MM.1S (cell line): ENCODE data around the gene OR9Q2.

Experiments
- DNase-seq: peaks from one replicate; pipeline ENCODE4 v3.0.0-alpha.2; 2015
- H2AFZ ChIP-seq: fragments of 300-600 bp; sonication (generic); 2 replicates; pipeline ENCODE4 v1.6.0; 2016; ENCODE audit warnings: antibody characterized with exemption, low read length
- H3F3A ChIP-seq: fragments of 300-600 bp; sonication (generic); 2 replicates; pipeline ENCODE4 v1.6.1; 2016; ENCODE audit warnings: mild to moderate bottlenecking, antibody characterized with exemption, low read length, moderate library complexity, mixed read lengths; ENCODE audit not compliant: insufficient read depth
- H3K27ac ChIP-seq: fragments of 300-600 bp; sonication (generic); 2 replicates; pipeline ENCODE4 v1.5.1; 2016; ENCODE audit warnings: mild to moderate bottlenecking, low read length
- H3K27me3 ChIP-seq: fragments of 300-600 bp; sonication (generic); replicated peaks from 2 replicates; pipeline ENCODE4 v1.6.0; 2016; ENCODE audit warnings: low read length; ENCODE audit not compliant: insufficient read depth
- H3K36me3 ChIP-seq: fragments of 300-600 bp; sonication (generic); replicated peaks from 2 replicates; pipeline ENCODE4 v1.6.1; 2016; ENCODE audit warnings: mild to moderate bottlenecking, low read length, mixed read lengths; ENCODE audit not compliant: insufficient read depth
- H3K4me1 ChIP-seq: fragments of 300-600 bp; sonication (generic); 2 replicates; pipeline ENCODE4 v1.6.1; 2016; ENCODE audit warnings: low read length, mixed read lengths
- H3K4me2 ChIP-seq: fragments of 300-600 bp; sonication (generic); 2 replicates; pipeline ENCODE4 v1.6.0; 2016; ENCODE audit warnings: low read depth, low read length
- H3K4me3 ChIP-seq: fragments of 300-600 bp; sonication (generic); 2 replicates; pipeline ENCODE4 v1.5.1; 2016; ENCODE audit warnings: low read length, mixed read lengths
- H3K79me2 ChIP-seq: fragments of 300-600 bp; sonication (generic); 2 replicates; pipeline ENCODE4 v1.6.1; 2016; ENCODE audit warnings: mixed run types, low read length, mixed read lengths
- H3K9ac ChIP-seq: fragments of 300-600 bp; sonication (generic); 2 replicates; pipeline ENCODE4 v1.6.1; 2016; ENCODE audit warnings: low read length, mixed read lengths
- H3K9me2 ChIP-seq: fragments of 300-600 bp; sonication (generic); replicated peaks from 2 replicates; pipeline ENCODE4 v1.6.1; 2016; ENCODE audit warnings: mild to moderate bottlenecking, low read length, mixed read lengths; ENCODE audit not compliant: insufficient read depth
- H3K9me3 ChIP-seq: fragments of 300-600 bp; sonication (generic); replicated peaks from 2 replicates; pipeline ENCODE4 v1.6.1; 2016; ENCODE audit warnings: mild to moderate bottlenecking, low read length, mixed read lengths; ENCODE audit not compliant: insufficient read depth
- H4K20me1 ChIP-seq: fragments of 300-600 bp; sonication (generic); 2 replicates; pipeline ENCODE4 v1.6.1; 2016; ENCODE audit warnings: mild to moderate bottlenecking, low read length, moderate library complexity, mixed read lengths; ENCODE audit not compliant: insufficient read depth
- EZH2 ChIP-seq: fragments of 300-600 bp; sonication (generic); optimal IDR thresholded peaks from 2 replicates; pipeline ENCODE3; 2017; ENCODE audit warnings: low read depth, mild to moderate bottlenecking, antibody characterized with exemption, low read length, mixed read lengths
- EZH2phosphoT487 ChIP-seq: fragments of 300-600 bp; sonication (generic); IDR thresholded peaks from 2 replicates; pipeline ENCODE4 v1.6.1; 2018; ENCODE audit warnings: antibody characterized with exemption, low read length
- TF ChIP-seq, protein P1 (sequence below): fragments of 300-600 bp; sonication (generic); IDR thresholded peaks from 2 replicates; pipeline ENCODE4 v1.5.1; 2016; ENCODE audit warnings: antibody characterized with exemption, low read length, mixed read lengths

The OR9Q2 gene

GRCh38 chr11:58188770-58189169, at the start of gene OR9Q2:
Gene OR9Q2 (plus strand): TSS chr11:58189070. CDS start chr11:58190491, 1,421 bp downstream.
- no peak within 1 kb of the TSS for H2AFZ ChIP-seq
- DNase-seq, result no peak
- no peaks in the 10 kb centered on the region for H3K79me2 ChIP-seq
- no peak within 1 kb of the TSS for H3K27ac ChIP-seq
- H4K20me1 ChIP-seq, result no peaks in the 10 kb centered on the region
- no peaks in the 10 kb centered on the region for H3K27me3 ChIP-seq
- no peaks in the 10 kb centered on the region for H3K36me3 ChIP-seq
- no peak within 1 kb of the TSS for H3K9ac ChIP-seq
- H3K9me2 ChIP-seq, result no peaks in the 10 kb centered on the region
- H3K4me3 ChIP-seq, result no peak within 1 kb of the TSS
- H3K9me3 ChIP-seq, result no peaks in the 10 kb centered on the region
- H3K4me1 ChIP-seq, result no peaks in the 10 kb centered on the region
- no peak within 1 kb of the TSS for H3K4me2 ChIP-seq
- TF ChIP-seq EZH2phosphoT487, result no peak
- TF ChIP-seq, protein P1, sequence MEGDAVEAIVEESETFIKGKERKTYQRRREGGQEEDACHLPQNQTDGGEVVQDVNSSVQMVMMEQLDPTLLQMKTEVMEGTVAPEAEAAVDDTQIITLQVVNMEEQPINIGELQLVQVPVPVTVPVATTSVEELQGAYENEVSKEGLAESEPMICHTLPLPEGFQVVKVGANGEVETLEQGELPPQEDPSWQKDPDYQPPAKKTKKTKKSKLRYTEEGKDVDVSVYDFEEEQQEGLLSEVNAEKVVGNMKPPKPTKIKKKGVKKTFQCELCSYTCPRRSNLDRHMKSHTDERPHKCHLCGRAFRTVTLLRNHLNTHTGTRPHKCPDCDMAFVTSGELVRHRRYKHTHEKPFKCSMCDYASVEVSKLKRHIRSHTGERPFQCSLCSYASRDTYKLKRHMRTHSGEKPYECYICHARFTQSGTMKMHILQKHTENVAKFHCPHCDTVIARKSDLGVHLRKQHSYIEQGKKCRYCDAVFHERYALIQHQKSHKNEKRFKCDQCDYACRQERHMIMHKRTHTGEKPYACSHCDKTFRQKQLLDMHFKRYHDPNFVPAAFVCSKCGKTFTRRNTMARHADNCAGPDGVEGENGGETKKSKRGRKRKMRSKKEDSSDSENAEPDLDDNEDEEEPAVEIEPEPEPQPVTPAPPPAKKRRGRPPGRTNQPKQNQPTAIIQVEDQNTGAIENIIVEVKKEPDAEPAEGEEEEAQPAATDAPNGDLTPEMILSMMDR, result no peak
- TF ChIP-seq EZH2, result no peak
- H3F3A ChIP-seq, result no peaks in the 10 kb centered on the region

- no peak overlapping the region for H2AFZ ChIP-seq
- H3K4me1 ChIP-seq, result no peaks in the 10 kb centered on the region
- H4K20me1 ChIP-seq, result no peaks in the 10 kb centered on the region
- H3K27ac ChIP-seq, result no peak overlapping the region
- no peaks in the 10 kb centered on the region for H3K79me2 ChIP-seq
- H3K36me3 ChIP-seq, result no peaks in the 10 kb centered on the region
- H3K9ac ChIP-seq, result no peak overlapping the region
- H3K27me3 ChIP-seq, result no peaks in the 10 kb centered on the region
- H3F3A ChIP-seq, result no peaks in the 10 kb centered on the region
- no peaks in the 10 kb centered on the region for H3K9me2 ChIP-seq
- no peak for TF ChIP-seq EZH2phosphoT487
- H3K9me3 ChIP-seq, result no peaks in the 10 kb centered on the region
- H3K4me3 ChIP-seq, result no peak overlapping the region
- no peak overlapping the region for H3K4me2 ChIP-seq
- no peak for DNase-seq
Measured at GRCh38 chr11:58142761-58143160, 46.1 kb upstream of the OR9Q2 start.

GRCh38 chr11:58152781-58153180, 36.1 kb upstream of the OR9Q2 start:
- no peaks in the 10 kb centered on the region for H3K27me3 ChIP-seq
- no peaks in the 10 kb centered on the region for H3K9me3 ChIP-seq
- no peaks in the 10 kb centered on the region for H3K79me2 ChIP-seq
- TF ChIP-seq, protein P1, result no peak
- TF ChIP-seq EZH2 (no peak), EZH2phosphoT487 (no peak)
- H3F3A ChIP-seq, result no peaks in the 10 kb centered on the region
- no peak overlapping the region for H3K4me2 ChIP-seq
- H3K27ac ChIP-seq, result no peak overlapping the region
- H3K9ac ChIP-seq, result no peak overlapping the region
- no peaks in the 10 kb centered on the region for H3K36me3 ChIP-seq
- H3K4me1 ChIP-seq, result no peaks in the 10 kb centered on the region
- H2AFZ ChIP-seq, result no peak overlapping the region
- DNase-seq, result no peak
- H4K20me1 ChIP-seq, result no peaks in the 10 kb centered on the region
- H3K4me3 ChIP-seq, result no peak overlapping the region
- no peaks in the 10 kb centered on the region for H3K9me2 ChIP-seq

- H3F3A ChIP-seq, result no peaks in the 10 kb centered on the region
- no peak overlapping the region for H3K27ac ChIP-seq
Measured at GRCh38 chr11:58164389-58164788, 24.5 kb upstream of the OR9Q2 start.

More at GRCh38 chr11:58164389-58164788, 24.5 kb upstream of the OR9Q2 start:
- no peaks in the 10 kb centered on the region for H3K36me3 ChIP-seq
- H3K9me3 ChIP-seq, result no peaks in the 10 kb centered on the region
- no peaks in the 10 kb centered on the region for H3K4me1 ChIP-seq
- no peak for DNase-seq
- no peaks in the 10 kb centered on the region for H3K9me2 ChIP-seq
- no peak overlapping the region for H3K4me2 ChIP-seq
- no peaks in the 10 kb centered on the region for H4K20me1 ChIP-seq
- H3K27me3 ChIP-seq, result no peaks in the 10 kb centered on the region
- no peak overlapping the region for H3K4me3 ChIP-seq
- H2AFZ ChIP-seq, result no peak overlapping the region
- TF ChIP-seq EZH2 (no peak), EZH2phosphoT487 (no peak)
- TF ChIP-seq, protein P1, result no peak
- no peaks in the 10 kb centered on the region for H3K79me2 ChIP-seq
- no peak overlapping the region for H3K9ac ChIP-seq
